Activated CD4-positive, alpha-beta T cell treated with anti-CD3 and anti-CD28 coated beads, Interleukin-2, amount 50 U/mL, for 4 hours (primary cell): ENCODE measurements around the gene CRTAC1.
"Not testable (repeated sequence)": the region's sequence is repeated elsewhere in the genome, so short reads cannot be mapped to it uniquely, and the experiment has no call there.

Experiments
- DNase-seq, 2 experiments: peaks; one replicate each; pipeline ENCODE4 v3.0.0-alpha.2; 2020

The CRTAC1 gene

GRCh38 chr10:97863808-97864207 is 166.6 kb downstream of the CRTAC1 start:
- no peak for DNase-seq

DNA sequence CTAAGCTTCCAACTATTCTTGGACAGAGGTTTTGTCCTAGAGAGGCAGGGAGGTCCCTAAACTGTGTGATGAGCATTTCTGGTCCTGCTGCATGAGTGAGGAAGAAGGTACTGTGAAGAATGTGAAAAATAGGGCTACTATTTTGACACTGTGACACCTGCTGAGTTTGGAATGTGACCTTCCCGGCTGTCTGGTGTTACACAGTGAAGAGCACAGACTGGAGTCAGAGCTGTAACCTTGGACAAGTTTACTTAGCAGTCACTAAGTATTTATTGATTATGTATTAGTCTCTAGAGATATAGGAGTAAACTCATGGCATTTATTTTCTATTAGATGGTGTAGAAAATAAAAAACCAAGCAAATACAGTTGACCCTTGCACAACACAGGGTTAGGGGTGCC is 168.5 kb downstream of the CRTAC1 start:
- no peak for DNase-seq

DNA sequence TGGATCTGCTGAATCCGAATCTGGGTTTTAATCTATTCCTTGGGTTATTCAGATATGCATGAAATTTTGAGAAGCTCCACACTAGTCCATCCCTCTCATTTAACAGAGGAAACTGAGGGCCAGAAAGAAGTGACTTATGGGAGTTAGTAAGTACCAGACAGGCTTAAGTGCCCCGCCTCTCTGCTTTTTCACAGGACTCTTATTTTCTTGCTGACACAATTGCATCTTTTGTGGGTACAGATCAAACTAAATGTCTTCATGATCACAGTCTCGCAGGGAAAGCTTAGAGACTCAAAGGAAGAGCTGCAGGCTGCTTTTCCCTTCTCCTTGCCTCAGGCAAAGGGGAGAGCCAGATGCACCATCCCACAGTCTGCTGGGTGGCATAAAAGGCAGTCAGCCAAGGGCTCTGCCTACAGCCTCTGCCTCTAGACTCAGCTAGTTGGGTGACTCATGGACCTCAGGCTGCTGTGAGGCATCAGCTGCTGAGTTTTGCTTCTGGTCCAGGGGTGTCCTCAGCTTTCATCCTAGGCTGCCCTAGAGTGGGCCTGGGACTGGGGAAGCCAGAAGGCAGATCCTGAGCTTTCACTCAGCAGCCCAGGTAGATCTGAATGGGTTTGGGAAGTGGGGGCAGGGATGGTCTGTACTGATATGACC is 169.2 kb downstream of the CRTAC1 start:
- no peak for DNase-seq

DNA sequence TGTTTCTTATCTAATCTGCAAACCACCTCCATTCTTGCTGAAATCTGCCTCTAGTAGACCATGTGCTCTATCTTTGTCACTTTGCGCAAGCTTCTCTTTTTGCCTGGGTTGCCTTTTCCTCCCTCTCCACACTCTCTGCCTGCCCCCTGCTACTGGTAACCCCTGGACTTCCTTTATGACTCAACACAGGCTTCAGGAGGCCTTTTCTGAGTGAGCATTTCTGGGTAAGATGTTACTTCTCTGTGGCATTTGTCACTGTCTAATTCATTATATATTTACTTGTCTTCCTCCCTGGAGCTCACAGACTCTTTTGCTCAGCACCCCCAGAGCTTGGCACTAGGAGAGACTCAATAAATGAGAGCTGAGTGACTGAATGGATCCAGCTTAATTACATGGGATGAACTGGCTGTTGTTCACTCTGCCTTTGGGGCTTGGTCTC is 172.4 kb downstream of the CRTAC1 start:
- no peak for DNase-seq

DNA sequence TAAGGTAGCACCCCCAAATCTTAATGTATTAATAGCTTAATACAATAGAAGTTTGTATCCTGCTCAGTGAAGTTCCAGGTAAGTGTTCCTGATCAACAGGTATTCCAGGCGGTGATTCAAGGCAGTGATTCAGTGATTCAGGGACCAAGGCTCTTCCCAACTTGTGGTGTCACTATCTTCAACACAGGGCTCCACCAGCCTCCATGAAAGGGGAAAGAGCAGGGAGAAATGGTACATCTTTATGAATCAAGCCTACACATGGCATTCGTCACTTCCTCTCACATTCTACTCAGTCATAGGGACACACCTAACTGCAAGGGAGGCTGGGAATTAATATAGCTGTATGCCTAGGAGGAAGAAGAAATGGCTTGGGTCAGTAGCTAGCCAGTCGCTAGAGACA is 175.7 kb downstream of the CRTAC1 start:
- DNase-seq, result no peak

GRCh38 chr10:97852840-97853405 is 177.5 kb downstream of the CRTAC1 start:
- DNase-seq, result no peak

- DNase-seq, result no peak
Observed at GRCh38 chr10:97852277-97852676, 178.1 kb downstream of the CRTAC1 start.

DNA sequence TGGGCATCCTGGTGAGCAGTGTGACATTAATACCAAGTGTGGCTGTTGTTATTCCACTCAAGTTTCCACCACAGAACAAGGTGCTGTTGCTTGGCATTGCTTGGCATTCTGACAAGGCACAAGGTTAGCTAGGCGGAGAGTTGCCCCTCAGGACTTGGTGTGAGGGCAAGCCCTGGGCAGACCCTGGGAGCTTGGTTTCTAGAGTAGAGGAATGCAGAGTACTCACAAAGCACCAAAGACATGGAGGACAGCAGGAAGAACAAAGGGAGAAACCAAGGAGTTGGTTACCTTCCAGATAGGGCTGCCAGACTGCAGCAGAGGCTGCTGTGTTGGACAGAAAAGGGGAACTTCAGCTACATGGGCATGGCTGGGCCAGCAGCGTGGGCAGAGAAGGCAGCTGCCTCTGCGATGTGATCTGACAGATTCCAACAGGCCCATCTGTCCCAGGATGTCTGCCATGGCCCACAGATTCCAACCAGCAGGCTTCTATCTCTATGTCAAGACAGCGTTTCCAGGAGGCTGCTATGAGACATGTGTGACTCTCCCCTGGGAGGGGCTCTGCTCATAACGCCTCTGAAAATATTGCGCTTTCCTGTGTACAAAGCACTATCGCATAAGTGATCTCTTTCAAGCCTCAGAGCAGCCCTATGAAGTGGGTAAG is 178.9 kb downstream of the CRTAC1 start:
- DNase-seq, result peak; percentile 23 to 29

DNA sequence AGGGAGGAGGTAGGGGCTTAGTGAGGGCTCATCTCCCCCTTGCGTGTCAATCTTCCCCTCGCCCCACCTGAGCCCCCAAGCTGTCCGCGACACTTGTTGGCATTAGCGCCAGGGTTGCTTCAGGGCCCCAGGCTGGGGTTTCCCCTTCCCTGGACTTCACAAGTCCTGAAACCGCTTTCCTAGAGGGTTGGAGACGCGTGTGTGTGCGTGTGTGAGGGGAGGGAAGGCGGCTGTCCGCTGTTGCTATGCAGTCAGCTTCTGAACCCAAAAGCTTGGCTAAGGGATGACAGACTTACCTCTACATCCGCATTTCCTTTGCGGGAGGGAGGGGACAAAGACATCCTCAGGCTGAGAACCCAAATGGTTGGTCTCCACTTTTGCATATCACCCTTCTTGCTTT is 180.0 kb downstream of the CRTAC1 start:
- DNase-seq, result no peak

- peak; percentile 43 to 52 for DNase-seq
Observed at GRCh38 chr10:97849687-97850402, 180.6 kb downstream of the CRTAC1 start, which contains the start of gene GOLGA7B. TSS of gene GOLGA7B (plus strand) at chr10:97849843. CDS start at chr10:97850304, 461 bp downstream.

GRCh38 chr10:97849103-97849686 is 181.2 kb downstream of the CRTAC1 start:
- no peak for DNase-seq

GRCh38 chr10:97844678-97845077 is 185.7 kb downstream of the CRTAC1 start:
- no peak for DNase-seq

- DNase-seq, result not testable (repeated sequence)
Observed at GRCh38 chr10:97843972-97844371, 186.4 kb downstream of the CRTAC1 start.

DNA sequence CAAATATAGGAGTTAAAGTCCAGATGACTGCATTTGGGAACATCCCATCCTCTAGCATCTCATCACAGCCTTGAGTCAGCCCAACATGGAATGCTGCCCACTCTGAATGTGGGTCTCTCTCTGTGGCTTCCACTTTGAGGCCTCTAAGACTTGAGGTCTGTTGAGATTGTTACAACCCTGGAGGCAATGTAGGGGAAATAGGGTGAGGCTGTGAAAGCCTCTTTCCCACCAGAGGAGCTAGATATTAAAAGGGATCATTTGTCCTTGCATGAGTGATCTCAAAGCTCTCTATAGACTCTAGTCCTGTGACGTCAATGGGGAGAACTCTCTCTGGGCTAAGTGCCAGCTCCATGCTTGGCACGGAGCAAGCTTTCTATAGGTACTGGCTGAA is 187.1 kb downstream of the CRTAC1 start:
- DNase-seq, result no peak

GRCh38 chr10:97842656-97843280 is 187.7 kb downstream of the CRTAC1 start:
- DNase-seq, result no peak

- not testable (repeated sequence) for DNase-seq
Observed at GRCh38 chr10:97842114-97842513, 188.3 kb downstream of the CRTAC1 start.

GRCh38 chr10:97841166-97841565 is 189.3 kb downstream of the CRTAC1 start:
- not testable (repeated sequence) for DNase-seq

- no peak for DNase-seq
Observed at GRCh38 chr10:97838091-97838490, 192.3 kb downstream of the CRTAC1 start.

DNA sequence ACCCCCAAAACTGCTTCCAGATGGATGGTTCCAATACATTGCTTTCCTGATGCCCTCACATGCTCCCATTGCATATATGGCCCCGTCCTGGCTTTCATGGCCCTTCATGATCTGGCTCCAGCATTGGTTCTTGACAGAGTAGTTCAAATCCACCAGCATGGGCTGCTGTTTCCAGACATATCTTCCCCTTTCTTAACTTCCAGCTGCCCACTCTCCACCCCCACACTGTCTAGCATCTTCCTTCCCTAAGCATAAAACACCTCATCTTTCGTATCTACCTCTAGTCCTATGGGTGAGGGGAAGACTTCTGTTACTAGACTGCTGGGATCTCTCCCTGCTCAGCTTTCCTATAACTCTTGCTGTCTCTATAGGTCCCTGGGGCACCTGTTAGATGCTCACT is 194.0 kb downstream of the CRTAC1 start:
- no peak for DNase-seq

DNA sequence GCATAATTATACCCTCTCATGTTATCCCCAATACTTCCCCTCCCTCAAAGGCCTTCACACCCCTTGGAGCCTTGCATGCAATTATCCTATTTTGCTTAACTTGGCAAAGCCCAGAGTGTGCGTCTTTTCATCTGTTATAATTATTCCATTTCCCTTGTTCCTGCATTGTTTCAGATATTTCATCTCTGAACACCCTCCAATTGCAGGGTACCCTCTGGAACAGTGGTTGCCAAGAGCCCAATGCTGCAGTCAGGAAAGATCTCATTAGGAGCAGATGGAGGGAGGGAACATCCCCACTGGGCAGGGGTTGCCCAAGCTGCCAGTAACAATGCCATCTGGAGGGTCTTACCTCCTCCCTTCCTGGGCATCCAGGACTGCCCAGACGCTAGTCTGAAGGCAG is 199.2 kb downstream of the CRTAC1 start:
- DNase-seq, result no peak

GRCh38 chr10:97830064-97830463 is 200.4 kb downstream of the CRTAC1 start:
- DNase-seq, result no peak

- DNase-seq, result no peak
Observed at GRCh38 chr10:97828721-97829120, 201.7 kb downstream of the CRTAC1 start.
